GM21737 (cell line): ENCODE results near the gene SENP2.
"Not testable (repeated sequence)": the region's sequence is repeated elsewhere in the genome, so short reads cannot be mapped to it uniquely, and the experiment has no call there.

ENCODE experiments used
- ATAC-seq: cut with Tn5 transposase; IDR thresholded peaks from one replicate; pipeline ENCODE4 v1.9.1; 2021; ENCODE audit warnings: mild to moderate bottlenecking, moderate library complexity; ENCODE audit not compliant: unreplicated experiment

Gene SENP2

DNA sequence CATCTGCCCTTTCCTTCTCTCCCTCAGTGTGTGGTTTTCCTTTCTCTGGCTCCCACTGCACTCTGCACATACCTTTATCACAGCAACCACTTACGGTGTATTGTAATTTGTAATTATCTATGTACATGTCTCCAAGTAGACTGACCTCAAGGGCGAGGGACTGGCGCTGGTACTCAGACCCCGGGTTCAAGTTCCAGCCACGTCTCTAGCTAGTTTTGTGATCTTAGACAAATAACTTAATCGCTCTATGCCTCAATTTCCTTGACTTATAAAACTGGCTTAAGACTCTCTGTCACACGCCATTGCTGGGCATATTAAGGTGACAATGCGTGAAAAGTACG lies 607 bp upstream of the SENP2 start:
- ATAC-seq, result no peak

- no peak for ATAC-seq
Observed at GRCh38 chr3:185586686-185587039, 568 bp downstream of the SENP2 start.

DNA sequence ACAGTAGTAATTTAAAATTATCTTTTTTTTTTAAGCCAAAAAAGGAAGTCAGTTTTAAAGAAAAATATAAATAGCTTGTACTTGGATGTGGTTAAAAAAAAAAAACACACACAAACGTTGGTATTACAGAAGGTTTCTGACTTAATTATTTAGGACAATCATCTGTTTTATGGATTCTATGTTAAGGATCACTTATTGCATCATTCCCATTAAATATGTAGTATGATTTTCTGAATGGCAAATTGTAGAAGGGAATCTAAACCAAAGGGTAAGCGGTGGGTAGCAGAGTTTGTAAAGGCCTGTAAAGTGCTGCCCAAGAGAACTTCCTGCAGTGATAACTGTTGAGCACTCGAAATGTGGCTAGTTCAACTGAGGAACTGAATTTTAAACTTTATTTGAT lies 8.0 kb downstream of the SENP2 start:
- ATAC-seq, result no peak

- no peak for ATAC-seq
Observed at GRCh38 chr3:185595526-185595925, 9.4 kb downstream of the SENP2 start.

- no peak for ATAC-seq
Observed at GRCh38 chr3:185605566-185605965, 19.5 kb downstream of the SENP2 start.

DNA sequence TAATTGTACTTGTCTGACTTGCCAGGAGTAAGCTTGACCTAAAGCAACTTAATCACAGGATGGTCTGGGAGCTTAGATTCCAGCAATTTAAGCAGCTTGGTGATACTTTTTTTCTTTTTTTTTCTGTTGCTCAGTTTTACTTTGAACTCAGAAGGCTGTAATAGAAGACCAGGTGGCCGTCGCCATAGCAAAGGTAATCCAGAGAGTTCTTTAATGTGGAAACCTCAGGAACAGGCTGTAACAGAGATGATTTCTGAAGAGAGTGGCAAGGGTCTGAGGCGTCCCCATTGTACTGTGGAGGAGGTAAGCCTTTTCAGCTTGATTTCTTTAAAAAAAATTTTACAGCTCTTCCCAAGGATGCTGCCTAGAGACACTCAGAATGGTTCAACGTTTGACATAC lies 20.1 kb downstream of the SENP2 start:
- ATAC-seq, result no peak

GRCh38 chr3:185613016-185613415 lies 26.9 kb downstream of the SENP2 start:
- ATAC-seq, result no peak

- ATAC-seq, result no peak
Observed at GRCh38 chr3:185623939-185624665, 38.0 kb downstream of the SENP2 start.

DNA sequence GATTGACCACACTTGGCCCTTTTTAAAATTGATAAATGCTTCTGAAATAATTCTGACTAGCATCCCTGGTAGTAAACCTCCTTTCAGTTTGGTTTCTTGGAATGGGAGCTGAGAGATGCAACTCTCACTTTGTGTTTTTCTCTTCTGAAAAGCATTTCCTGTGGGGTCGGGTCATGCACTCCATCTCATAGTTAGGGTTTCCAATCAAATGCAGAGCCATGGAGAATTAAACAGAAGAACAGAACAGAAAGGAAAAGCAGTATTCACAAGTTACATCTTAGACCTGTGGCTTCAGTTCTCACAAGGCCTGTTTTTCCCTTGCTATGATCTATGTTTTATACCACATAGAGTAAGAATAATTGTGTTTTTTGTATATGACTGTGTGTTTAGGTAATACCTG lies 39.7 kb downstream of the SENP2 start:
- ATAC-seq, result no peak

GRCh38 chr3:185629554-185630181 lies 43.6 kb downstream of the SENP2 start:
- ATAC-seq, result no peak

- ATAC-seq, result no peak
Observed at GRCh38 chr3:185630182-185630622, 44.1 kb downstream of the SENP2 start.

DNA sequence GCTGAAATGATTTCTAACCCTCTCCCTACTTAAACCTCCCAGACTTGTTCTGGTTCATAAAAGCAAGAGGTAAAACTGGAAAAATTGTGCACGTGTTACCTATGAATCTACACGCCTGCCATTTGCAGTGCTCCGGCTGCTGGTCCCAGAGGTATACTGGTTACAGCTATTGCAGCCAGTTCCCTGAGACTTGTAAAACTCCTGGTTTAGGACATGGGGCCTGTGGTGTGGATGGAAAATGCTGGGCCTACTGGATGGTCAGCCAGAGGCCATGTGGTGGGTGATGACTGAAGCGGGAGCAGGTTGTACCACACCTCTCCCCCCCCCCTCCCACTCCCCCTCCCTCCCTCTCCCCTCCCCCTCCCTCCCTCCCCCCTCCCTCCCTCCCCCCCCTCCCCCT lies 45.0 kb downstream of the SENP2 start:
- no peak for ATAC-seq

- ATAC-seq, result no peak
Observed at GRCh38 chr3:185631508-185632206, 45.6 kb downstream of the SENP2 start.

DNA sequence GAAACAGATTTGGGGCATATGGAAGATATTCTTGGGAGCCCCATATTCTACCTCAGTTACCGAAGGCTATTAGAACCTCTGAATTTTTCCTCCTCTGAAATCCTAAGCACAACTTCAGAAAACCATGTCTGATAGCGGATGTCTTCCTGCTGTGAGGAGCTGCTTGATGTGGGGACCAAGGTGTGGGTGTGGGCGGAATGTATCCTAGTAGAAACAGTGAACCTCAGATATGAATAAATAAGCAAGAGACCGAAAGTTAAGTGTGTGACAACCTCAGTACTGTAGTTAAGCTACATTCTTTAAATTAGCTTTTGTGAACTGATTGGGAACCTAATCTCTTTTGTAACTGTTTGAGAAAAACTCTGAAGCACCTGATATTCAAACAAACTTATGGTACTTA lies 46.9 kb downstream of the SENP2 start:
- ATAC-seq, result no peak

GRCh38 chr3:185637388-185637787 lies 51.3 kb downstream of the SENP2 start:
- no peak for ATAC-seq

GRCh38 chr3:185638651-185639050 lies 52.6 kb downstream of the SENP2 start:
- not testable (repeated sequence) for ATAC-seq

DNA sequence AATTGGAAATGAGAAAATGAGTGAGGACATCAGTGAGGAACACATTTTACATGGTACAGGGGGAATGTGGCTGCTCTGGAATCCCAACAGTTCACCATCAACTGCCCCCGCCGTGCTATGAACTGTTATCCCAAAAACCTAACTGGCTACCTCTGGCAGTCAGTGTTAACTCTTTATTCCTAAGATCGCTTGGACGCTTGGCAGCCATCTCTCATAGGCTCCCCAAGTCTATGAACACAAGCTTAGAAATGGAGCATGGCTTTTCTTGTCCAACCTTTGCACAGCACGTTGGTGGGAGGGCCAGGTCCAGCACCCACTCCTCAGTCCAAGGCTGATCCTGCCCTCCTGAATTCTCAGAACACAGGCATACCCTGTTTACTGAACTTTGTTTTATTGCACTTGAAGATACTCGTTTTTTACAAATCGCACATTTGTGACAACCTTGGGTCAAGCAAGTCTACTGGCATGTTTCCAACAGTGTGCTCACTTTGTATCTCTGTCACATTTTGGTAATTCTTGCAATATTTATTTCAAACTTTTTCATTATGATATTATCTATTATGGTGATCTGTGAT lies 53.6 kb downstream of the SENP2 start:
- ATAC-seq, result no peak

DNA sequence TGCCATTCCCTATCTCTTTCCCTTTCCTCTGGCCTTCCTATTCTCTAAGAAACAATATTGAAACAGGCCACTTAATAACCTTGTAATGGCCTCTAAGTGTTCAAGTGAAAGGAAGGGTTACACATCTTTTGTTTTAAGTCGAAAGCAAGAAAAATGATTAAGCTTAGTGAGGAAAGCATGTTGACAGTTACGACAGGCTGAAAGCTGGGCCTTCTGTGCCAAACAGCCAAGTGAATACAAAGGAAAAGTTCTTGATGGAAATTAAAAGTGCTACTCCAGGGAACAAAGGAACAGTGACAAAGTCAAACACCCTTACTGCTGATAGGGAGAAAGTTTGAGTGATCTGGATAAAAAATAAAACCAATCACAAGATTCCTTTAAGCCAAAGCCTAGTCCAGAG lies 54.2 kb downstream of the SENP2 start:
- no peak for ATAC-seq

DNA sequence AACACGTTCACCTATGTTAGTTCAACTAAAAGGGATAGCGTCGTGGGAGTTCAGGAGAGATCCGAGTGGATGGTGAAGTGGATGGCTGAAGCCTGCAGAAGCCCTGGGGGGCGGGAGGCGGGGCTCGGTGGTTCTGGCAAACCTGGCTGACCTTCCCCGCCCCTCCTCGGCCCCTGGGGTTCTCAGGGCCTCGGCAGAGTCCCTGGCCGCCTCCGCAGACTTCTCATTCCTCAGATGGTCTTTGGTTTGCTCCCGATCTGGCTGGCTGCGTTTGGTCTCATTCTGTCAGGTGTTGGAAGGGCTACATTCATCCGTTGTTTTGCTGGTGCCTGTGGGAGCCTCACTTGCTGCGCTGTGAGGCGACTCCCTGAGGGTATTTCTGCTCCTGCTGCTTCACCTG lies 59.1 kb downstream of the SENP2 start:
- not testable (repeated sequence) for ATAC-seq

DNA sequence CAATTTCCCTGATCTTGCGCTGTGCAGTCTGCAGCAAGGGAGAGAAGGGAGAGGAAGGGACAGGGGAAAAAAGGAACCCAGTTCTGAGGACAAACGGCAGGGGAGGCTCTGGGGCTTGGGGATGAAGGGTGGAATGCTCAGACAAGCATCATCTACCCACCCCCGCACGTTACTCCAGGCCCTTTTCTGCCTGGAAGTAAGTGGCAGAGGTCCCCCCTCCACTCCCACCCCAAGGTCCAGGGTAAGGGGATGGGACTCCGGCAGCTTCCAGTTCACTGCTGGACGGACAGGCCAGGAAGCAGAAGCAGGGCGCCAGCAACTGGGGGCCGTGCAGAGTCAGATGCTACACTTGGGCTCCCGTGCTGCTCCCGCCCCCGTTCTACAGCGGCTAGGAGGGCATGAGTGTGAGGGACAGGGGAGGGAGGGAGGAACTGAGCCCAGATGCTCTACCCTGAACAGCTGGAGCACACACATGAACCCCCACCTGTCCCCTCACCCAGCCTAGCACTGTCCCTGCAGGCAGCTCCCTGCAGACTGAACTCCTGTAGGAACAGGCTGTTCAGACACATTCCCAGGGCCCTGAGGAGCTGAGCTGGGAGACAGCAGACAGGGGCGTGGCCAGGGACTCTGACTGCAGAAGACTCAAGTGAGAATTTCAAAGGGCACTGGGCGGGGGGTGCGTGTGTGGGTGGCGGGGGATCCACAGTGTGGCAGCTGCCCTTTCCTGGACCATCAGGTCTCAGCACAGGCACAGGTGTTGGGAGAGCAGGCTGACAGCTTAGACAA lies 59.7 kb downstream of the SENP2 start:
- no peak for ATAC-seq
